DMS79 treated with DMSO at 0.1 percent for 48 hours (cell line): ENCODE results near the gene MXRA7.
"Not testable (repeated sequence)": the region's sequence is repeated elsewhere in the genome, so short reads cannot be mapped to it uniquely, and the experiment has no call there.

Experiments
- DNase-seq: peaks from one replicate; lab custom pipeline; 2025; lab: John Stamatoyannopoulos, UW

MXRA7 gene

GRCh38 chr17:76710863-76711611 lies at the start of gene MXRA7:
TSS of gene MXRA7 (minus strand) at chr17:76710965. CDS start at chr17:76710946, 19 bp downstream.
- no peak for DNase-seq

GRCh38 chr17:76758570-76758969 lies 47.8 kb upstream of the MXRA7 start:
- no peak for DNase-seq

GRCh38 chr17:76757256-76757655 lies 46.5 kb upstream of the MXRA7 start:
- DNase-seq, result no peak

GRCh38 chr17:76755285-76755684 lies 44.5 kb upstream of the MXRA7 start:
- DNase-seq, result no peak

- DNase-seq, result peak; percentile 6
Measured at GRCh38 chr17:76753061-76753961, 42.5 kb upstream of the MXRA7 start.

GRCh38 chr17:76752006-76752405 lies 41.2 kb upstream of the MXRA7 start:
- no peak for DNase-seq

- no peak for DNase-seq
Measured at GRCh38 chr17:76751416-76751993, 40.7 kb upstream of the MXRA7 start.

- DNase-seq, result no peak
Measured at GRCh38 chr17:76748657-76749056, 37.9 kb upstream of the MXRA7 start.

GRCh38 chr17:76747716-76748363 lies 37.1 kb upstream of the MXRA7 start:
- DNase-seq, result no peak

- not testable (repeated sequence) for DNase-seq
Measured at GRCh38 chr17:76745785-76746184, 35.0 kb upstream of the MXRA7 start.

- no peak for DNase-seq
Measured at GRCh38 chr17:76744747-76745146, 34.0 kb upstream of the MXRA7 start.

GRCh38 chr17:76742958-76743357 lies 32.2 kb upstream of the MXRA7 start:
- DNase-seq, result no peak

GRCh38 chr17:76740329-76741118 lies 29.8 kb upstream of the MXRA7 start:
- no peak for DNase-seq

- not testable (repeated sequence) for DNase-seq
Measured at GRCh38 chr17:76739568-76740115, 28.9 kb upstream of the MXRA7 start.

- peak; percentile 15 for DNase-seq
Measured at GRCh38 chr17:76738468-76738850, 27.7 kb upstream of the MXRA7 start.

GRCh38 chr17:76737676-76738467 lies 27.1 kb upstream of the MXRA7 start, which contains the start of gene MFSD11:
TSS of gene MFSD11 (plus strand) at chr17:76738119. CDS start at chr17:76738353, 234 bp downstream.
- peak; percentile 80 for DNase-seq

- DNase-seq, result peak; percentile 99
Measured at GRCh38 chr17:76737082-76737675, 26.4 kb upstream of the MXRA7 start, which contains the start of gene SRSF2. TSS of gene SRSF2 (minus strand) at chr17:76737331. CDS start at chr17:76737160, 171 bp downstream.

GRCh38 chr17:76736349-76737081 lies 25.8 kb upstream of the MXRA7 start:
- peak; percentile 13 for DNase-seq
